GM10266 (cell line): ENCODE measurements around the gene CDKN2B-AS1.

ENCODE experiments used
- DNase-seq: peaks from one replicate; pipeline ENCODE4 v3.0.0; 2012; ENCODE audit errors: extremely low spot score
- TF ChIP-seq, protein P1 (sequence below): IDR thresholded peaks from 2 replicates; pipeline ENCODE4 v1.5.1; 2012; ENCODE audit warnings: mild to moderate bottlenecking, low read depth; ENCODE audit not compliant: control insufficient read depth, insufficient read depth; ENCODE audit errors: missing control alignments

The CDKN2B-AS1 gene

DNA sequence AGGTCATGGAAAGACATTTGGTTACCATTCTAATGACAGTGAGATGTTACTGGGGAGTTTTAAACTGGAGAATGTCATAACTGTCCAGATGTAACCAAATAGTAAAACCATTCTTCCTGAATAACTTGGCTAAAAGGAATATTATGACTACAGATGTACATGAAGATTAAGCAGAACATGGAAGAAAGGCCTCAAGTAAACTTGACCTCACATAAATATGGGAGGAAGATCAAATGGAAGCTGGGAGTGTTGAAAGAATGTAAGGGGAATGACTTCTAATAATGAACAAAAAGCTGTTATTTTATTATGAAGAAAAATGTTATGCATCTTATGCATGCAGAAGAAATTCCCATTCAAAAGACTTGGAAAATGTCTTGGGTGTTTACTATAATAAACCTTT lies 122.2 kb downstream of the CDKN2B-AS1 start:
- TF ChIP-seq, protein P1, sequence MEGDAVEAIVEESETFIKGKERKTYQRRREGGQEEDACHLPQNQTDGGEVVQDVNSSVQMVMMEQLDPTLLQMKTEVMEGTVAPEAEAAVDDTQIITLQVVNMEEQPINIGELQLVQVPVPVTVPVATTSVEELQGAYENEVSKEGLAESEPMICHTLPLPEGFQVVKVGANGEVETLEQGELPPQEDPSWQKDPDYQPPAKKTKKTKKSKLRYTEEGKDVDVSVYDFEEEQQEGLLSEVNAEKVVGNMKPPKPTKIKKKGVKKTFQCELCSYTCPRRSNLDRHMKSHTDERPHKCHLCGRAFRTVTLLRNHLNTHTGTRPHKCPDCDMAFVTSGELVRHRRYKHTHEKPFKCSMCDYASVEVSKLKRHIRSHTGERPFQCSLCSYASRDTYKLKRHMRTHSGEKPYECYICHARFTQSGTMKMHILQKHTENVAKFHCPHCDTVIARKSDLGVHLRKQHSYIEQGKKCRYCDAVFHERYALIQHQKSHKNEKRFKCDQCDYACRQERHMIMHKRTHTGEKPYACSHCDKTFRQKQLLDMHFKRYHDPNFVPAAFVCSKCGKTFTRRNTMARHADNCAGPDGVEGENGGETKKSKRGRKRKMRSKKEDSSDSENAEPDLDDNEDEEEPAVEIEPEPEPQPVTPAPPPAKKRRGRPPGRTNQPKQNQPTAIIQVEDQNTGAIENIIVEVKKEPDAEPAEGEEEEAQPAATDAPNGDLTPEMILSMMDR: no peak
- no peak for DNase-seq

GRCh38 chr9:22117511-22118384 lies 123.2 kb downstream of the CDKN2B-AS1 start:
- TF ChIP-seq, protein P1: no peak
- no peak for DNase-seq

DNA sequence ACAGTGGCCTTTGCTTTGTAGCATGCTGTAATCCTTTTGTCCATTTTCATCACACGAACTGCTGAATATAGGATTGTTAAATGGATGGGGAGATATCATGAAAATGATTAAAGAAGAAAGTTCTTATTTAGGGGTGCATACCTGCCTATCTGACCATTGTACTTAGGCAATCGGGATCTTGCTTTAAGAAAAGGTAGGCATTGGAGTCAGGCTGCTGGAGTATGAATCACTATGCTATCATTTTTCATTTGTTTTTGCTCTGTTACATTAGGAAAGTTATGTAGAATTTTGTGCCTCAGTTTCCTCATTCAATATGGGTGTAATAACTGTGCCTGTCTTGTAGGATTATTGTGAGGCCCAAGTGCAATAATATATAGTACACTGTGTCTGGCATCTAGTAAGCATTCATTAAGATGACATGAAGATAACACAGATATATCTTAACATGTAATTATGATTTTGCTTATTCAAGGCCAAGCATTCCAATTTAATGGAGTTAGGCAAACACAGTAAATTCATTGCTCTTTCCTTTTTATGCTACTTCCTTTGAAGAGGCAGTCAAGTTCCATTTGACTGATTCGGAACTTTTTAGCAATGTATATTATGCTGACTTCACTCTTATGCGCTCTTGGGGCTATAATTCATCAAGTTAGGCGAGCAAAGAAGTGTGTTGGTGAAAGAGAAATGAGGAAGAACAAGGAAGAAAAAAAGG lies 124.4 kb downstream of the CDKN2B-AS1 start:
- TF ChIP-seq, protein P1: no peak
- DNase-seq: no peak

- TF ChIP-seq, protein P1: peak; percentile 45
- DNase-seq: peak; percentile 12
These were observed 125.0 kb downstream of the CDKN2B-AS1 start for GRCh38 chr9:22119522-22120158.

DNA sequence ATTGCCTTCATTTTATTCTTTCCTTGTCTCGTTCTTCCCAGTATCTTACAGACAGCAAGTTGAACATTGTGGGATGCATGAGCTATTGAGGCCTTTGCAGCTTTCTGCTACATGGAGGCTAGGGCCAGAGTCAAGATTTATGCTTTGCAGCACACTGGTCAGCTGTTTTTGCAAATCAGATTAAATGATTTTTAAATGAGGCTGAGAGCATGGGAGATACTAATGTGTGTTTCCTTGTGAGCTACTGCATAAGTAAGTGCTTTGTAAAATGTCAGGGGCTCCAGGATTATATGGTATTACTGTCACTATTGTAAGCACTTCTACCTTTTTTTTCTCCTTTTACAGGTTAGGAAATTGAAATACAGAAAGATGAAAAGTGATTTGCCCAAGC lies 125.6 kb downstream of the CDKN2B-AS1 start:
- TF ChIP-seq, protein P1: no peak

GRCh38 chr9:22120595-22120994 lies 126.0 kb downstream of the CDKN2B-AS1 start:
- TF ChIP-seq, protein P1: no peak

More for the DNA sequence above, 125.6 kb downstream of the CDKN2B-AS1 start:
- no peak for DNase-seq

More at GRCh38 chr9:22120595-22120994, 126.0 kb downstream of the CDKN2B-AS1 start:
- no peak for DNase-seq
